ENCODE measurements around the gene RHOD.

GRCh38 chr11:67083786-67084366 is 27.2 kb downstream of the RHOD start:
- TF ChIP-seq TAF1 (IDR thresholded peaks at IDR 0.05; ENCODE audit: borderline replicate concordance, low read depth, low read length) (no peak), MAX (IDR thresholded peaks at IDR 0.05; ENCODE audit: low read depth) (no peak)

Measured in SK-N-SH (cell line).